K562 (cell line): ENCODE measurements around the gene PIGN. TPM values are rescaled to one million over a fixed set of nuclear protein-coding genes. Genes with fewer than 3 reads are reported as not detected.
A peak's percentile ranks its signal among the peaks of the same experiment; 100 is the strongest.

ENCODE experiments used
- ATAC-seq: fragments of 200-7000 bp; cut with Tn5 transposase; 3 replicates; pipeline ENCODE4 v1.9.1; 2020; ENCODE audit warnings: moderate library complexity
- BruUV-seq: library from RNA; stranded (reverse); fragments of 400-500 nt; replicated peaks from 2 replicates; lab custom pipeline; 2021; lab: Mats Ljungman, UMichigan
- CTCF ChIA-PET: fragments of 300-600 bp; formaldehyde crosslinking; extraction: SDS; loops from one replicate; lab custom pipeline; 2021; ENCODE audit warnings: low intra/inter-chr PET ratio; lab: Yijun Ruan, JAX
- POLR2A ChIA-PET: fragments of 300-600, 350-650 bp; sonication (Branson Sonifier 250); formaldehyde crosslinking; extraction: SDS; loops from one replicate; lab custom pipeline; 2021; ENCODE audit warnings: antibody characterized with exemption, inconsistent platforms; lab: Yijun Ruan, JAX
- DNase-seq, 4 experiments: peaks; one replicate each; pipeline versions ENCODE4 v3.0.0 to v3.0.0-alpha.2; 2011 to 2018; ENCODE audit warnings: low spot score in 3 of 4, mixed read lengths in 3 of 4; ENCODE audit errors: extremely low read depth in 1 of 4
- FAIRE-seq: peaks from 2 replicates; lab custom pipeline; 2011; peaks lifted over from hg19 to GRCh38; lab: Jason Lieb, UNC
- H2AFZ ChIP-seq: 2 replicates; pipeline ENCODE4 v1.6.0; 2011; ENCODE audit warnings: low read depth, low read length, control low read depth, inconsistent platforms
- H3K27ac ChIP-seq: fragments of 200-600 bp; 3 replicates; pipeline ENCODE4 v1.8.0; 2011; ENCODE audit warnings: low read depth, mild to moderate bottlenecking, control low read depth, inconsistent platforms, low read length, moderate library complexity, mixed read lengths; ENCODE audit errors: extremely low read depth
- H3K27me3 ChIP-seq, 2 experiments: fragments of 300-600 bp in 1 of 2; 2 replicates in 1 of 2; 3 replicates in 1 of 2; pipeline versions ENCODE4 v1.6.0 to v1.8.0; 2011; ENCODE audit warnings: inconsistent platforms in 2 of 2, low read length in 2 of 2, mild to moderate bottlenecking in 1 of 2, mixed read lengths in 1 of 2, moderate library complexity in 1 of 2; ENCODE audit not compliant: control insufficient read depth in 2 of 2, insufficient read depth in 2 of 2
- H3K36me3 ChIP-seq: fragments of 300-600 bp; 3 replicates; pipeline ENCODE4 v1.8.0; 2011; ENCODE audit warnings: mild to moderate bottlenecking, low read length, inconsistent platforms; ENCODE audit not compliant: control insufficient read depth, insufficient read depth
- H3K4me1 ChIP-seq, 2 experiments: fragments of 200-600 bp in 1 of 2; replicated peaks in 1 of 2; 2 replicates in 1 of 2; 3 replicates in 1 of 2; pipeline versions ENCODE4 v1.5.1 to v1.8.0; 2011; ENCODE audit warnings: inconsistent platforms in 2 of 2, low read length in 2 of 2, mild to moderate bottlenecking in 1 of 2, mixed read lengths in 1 of 2, moderate library complexity in 1 of 2; ENCODE audit not compliant: control insufficient read depth in 2 of 2, insufficient read depth in 2 of 2
- H3K4me2 ChIP-seq: 2 replicates; pipeline ENCODE4 v1.6.1; 2011; ENCODE audit warnings: low read length, control low read depth, inconsistent platforms, mixed read lengths; ENCODE audit not compliant: insufficient read depth
- H3K4me3 ChIP-seq: fragments of 200-600 bp; sonication (generic), shearing (Covaris generic); 2 replicates; pipeline ENCODE4 v1.5.1; 2016; ENCODE audit warnings: control low read depth, inconsistent platforms
- H3K79me2 ChIP-seq: fragments of 200-600 bp; 3 replicates; pipeline ENCODE4 v1.8.0; 2011; ENCODE audit warnings: low read length, inconsistent platforms; ENCODE audit not compliant: control insufficient read depth, insufficient read depth
- H3K9ac ChIP-seq, 2 experiments: 2 replicates each; pipeline versions ENCODE4 v1.6.0 to v1.6.1; 2011; ENCODE audit warnings: low read depth in 2 of 2, low read length in 2 of 2, control low read depth in 1 of 2, inconsistent platforms in 1 of 2, mild to moderate bottlenecking in 1 of 2, mixed read lengths in 1 of 2; ENCODE audit not compliant: insufficient read depth in 1 of 2
- H3K9me1 ChIP-seq: one replicate; pipeline ENCODE4 v1.6.0; 2011; ENCODE audit warnings: inconsistent platforms, mild to moderate bottlenecking, low read length, moderate library complexity; ENCODE audit not compliant: control insufficient read depth, insufficient read depth
- H3K9me3 ChIP-seq: replicated peaks from 2 replicates; pipeline ENCODE4 v1.5.1; 2011; ENCODE audit warnings: low read depth, low read length, inconsistent platforms; ENCODE audit not compliant: control insufficient read depth, insufficient read depth
- H4K20me1 ChIP-seq: replicated peaks from 2 replicates; pipeline ENCODE4 v1.6.1; 2011; ENCODE audit warnings: low read length, inconsistent platforms, mixed read lengths; ENCODE audit not compliant: control insufficient read depth, insufficient read depth
- EHMT2 ChIP-seq: fragments of 450-650 bp; IDR thresholded peaks from 2 replicates; pipeline ENCODE4 v1.6.1; 2018; ENCODE audit warnings: antibody characterized with exemption
- KDM4B ChIP-seq, 2 experiments: fragments of 450-650 bp in 1 of 2; sonication (generic) in 1 of 2; IDR thresholded peaks; 2 replicates each; pipeline ENCODE4 v1.6.1; 2016 to 2017; ENCODE audit warnings: borderline replicate concordance in 2 of 2, antibody characterized with exemption in 1 of 2, low read depth in 1 of 2, mild to moderate bottlenecking in 1 of 2
- MEIS2 ChIP-seq: fragments of 450-650 bp; IDR thresholded peaks from 2 replicates; pipeline ENCODE4 v1.6.1; 2014; ENCODE audit warnings: mild to moderate bottlenecking; ENCODE audit not compliant: partially characterized antibody
- MTA3 ChIP-seq: fragments of 450-650 bp; formaldehyde crosslinking; IDR thresholded peaks from 2 replicates; pipeline ENCODE4 v1.6.1; 2017; ENCODE audit warnings: mild to moderate bottlenecking, borderline replicate concordance
- TEAD4 ChIP-seq, 2 experiments: sonication (generic) in 1 of 2; formaldehyde crosslinking in 1 of 2; IDR thresholded peaks; 2 replicates each; pipeline versions ENCODE4 v1.6.1 to v1.8.0; 2012 to 2022; ENCODE audit warnings: borderline replicate concordance in 1 of 2, inconsistent platforms in 1 of 2, low read length in 1 of 2, mild to moderate bottlenecking in 1 of 2, missing genetic modification reagents in 1 of 2
- WGBS: fragments of 100-300 bp; shearing (Covaris generic); methylation state at CpG from one replicate; pipeline ENCODE4 v1.1.6; 2016; ENCODE audit warnings: low coverage, mixed read lengths; ENCODE audit not compliant: insufficient coverage; ENCODE audit errors: missing lambda C conversion rate; 5-methylcytosine and 5-hydroxymethylcytosine counted together
- in situ Hi-C: fragments of 300-500 bp; cut with MboI; formaldehyde crosslinking; loops from 4 replicates; pipeline ENCODE4 v1.15.0; 2018; ENCODE audit warnings: inconsistent platforms, mixed read lengths
- intact Hi-C: fragments of 100-400 bp; cut with micrococcal nuclease; formaldehyde crosslinking; loops from 2 replicates; pipeline ENCODE4 v1.14.2; 2022
- polyA plus RNA-seq, 8 experiments: library from polyadenylated mRNA; depleted of rRNA in 4 of 8; stranded (reverse) in 5 of 8; unstranded in 3 of 8; fragments of >200 nt; fragmentation: Nextera tagmentation in 2 of 8; fragmentation: Illumina TruSeq in 1 of 8; extraction: Ambion mirVana in 2 of 8; extraction: Trizol in 1 of 8; gene quantifications; 2 replicates each; pipeline versions ENCODE4 v1.2.1 to v1.2.3, GENCODE V29; 2011 to 2014; ENCODE audit warnings: inconsistent platforms in 1 of 8, missing spikeins in 1 of 8
- total RNA-seq, 7 experiments: library from RNA; depleted of rRNA in 6 of 7; stranded (reverse); fragments of >200 nt in 6 of 7; fragmentation: Illumina TruSeq in 2 of 7; extraction: Trizol in 2 of 7; gene quantifications; 2 replicates each; pipeline versions ENCODE4 v1.2.1 to v1.2.3, GENCODE V29; 2011 to 2021; ENCODE audit warnings: low replicate concordance in 1 of 7
- TF ChIP-seq, protein P1 (sequence below): sonication (generic); IDR thresholded peaks from 2 replicates; pipeline ENCODE4 v1.6.1; 2016
- TF ChIP-seq, protein P2 (sequence below): fragments of 450-650 bp; IDR thresholded peaks from one replicate; pipeline ENCODE4 v1.6.1; 2018; ENCODE audit warnings: mild to moderate bottlenecking, moderate library complexity; ENCODE audit not compliant: partially characterized antibody

PIGN gene
- total and polyA plus RNA-seq, 9 of the 15 experiments (the other 6 are each of a cell fraction or from before 2014, with no cell fraction given) = 9.9 to 25.6 (median 17.3) TPM

DNA sequence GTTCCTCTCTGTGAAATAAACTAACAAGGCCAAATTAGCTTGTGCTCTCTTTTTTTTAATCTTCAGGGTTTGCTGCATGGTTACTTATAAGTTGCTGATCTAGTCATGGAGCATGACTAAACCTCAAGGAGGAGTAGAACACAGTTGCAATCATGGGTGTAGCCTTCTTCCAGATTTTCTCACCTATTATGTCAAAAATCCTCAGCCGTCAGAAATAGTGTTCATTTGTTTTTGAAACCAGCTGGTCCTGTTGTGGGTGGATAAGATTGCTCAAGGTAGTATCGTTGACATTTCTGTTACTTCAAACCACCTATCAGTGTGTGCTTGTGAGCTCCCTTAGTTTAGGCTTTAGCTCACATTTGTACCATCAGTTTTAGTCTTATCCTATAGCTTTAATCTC, 11.4 kb upstream of the PIGN start:
- WGBS = 9% methylated on average over 2 of the region's 2 CpGs
- POLR2A ChIA-PET = no interaction called here
- H3K9me3 ChIP-seq = no peaks in the 10 kb centered on the region
- intact Hi-C loops = no loop called here
- in situ Hi-C loops = loop anchor here (25.0 kb wide), 1 partner anchor 789 kb away; no protein-coding TSS in a partner anchor
- no TSS peak for BruUV-seq
- H3K4me3 ChIP-seq = no peak overlapping the region
- no peaks in the 10 kb centered on the region; the same call in 2 of the 3 replicates for H3K36me3 ChIP-seq
- FAIRE-seq (peak; percentile 42), DNase-seq (peak in 1 of 4 experiments; percentile 9), ATAC-seq (peak; percentile 60)
- H3K4me2 ChIP-seq = no peak overlapping the region
- no peaks in the 10 kb centered on the region for H3K27me3 ChIP-seq
- peaks cover 78% of the 10 kb centered on the region for H3K79me2 ChIP-seq
- no peak overlapping the region for H3K27ac ChIP-seq
- no peaks in the 10 kb centered on the region for H3K4me1 ChIP-seq
- no peak overlapping the region for H2AFZ ChIP-seq
- no peak overlapping the region for H3K9ac ChIP-seq
- H3K9me1 ChIP-seq = no peaks in the 10 kb centered on the region
- CTCF ChIA-PET = no interaction called here
- TF ChIP-seq MEIS2 = no peak
- TF ChIP-seq, protein P1, sequence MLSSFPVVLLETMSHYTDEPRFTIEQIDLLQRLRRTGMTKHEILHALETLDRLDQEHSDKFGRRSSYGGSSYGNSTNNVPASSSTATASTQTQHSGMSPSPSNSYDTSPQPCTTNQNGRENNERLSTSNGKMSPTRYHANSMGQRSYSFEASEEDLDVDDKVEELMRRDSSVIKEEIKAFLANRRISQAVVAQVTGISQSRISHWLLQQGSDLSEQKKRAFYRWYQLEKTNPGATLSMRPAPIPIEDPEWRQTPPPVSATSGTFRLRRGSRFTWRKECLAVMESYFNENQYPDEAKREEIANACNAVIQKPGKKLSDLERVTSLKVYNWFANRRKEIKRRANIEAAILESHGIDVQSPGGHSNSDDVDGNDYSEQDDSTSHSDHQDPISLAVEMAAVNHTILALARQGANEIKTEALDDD = 0 out of 2 replicates have a peak, but pooled peaks have one; percentile 12
- no peaks in the 10 kb centered on the region for H4K20me1 ChIP-seq

GRCh38 chr18:62196980-62197379, 10.1 kb upstream of the PIGN start:
- H3K9me3 ChIP-seq = no peaks in the 10 kb centered on the region
- H4K20me1 ChIP-seq = no peaks in the 10 kb centered on the region
- intact Hi-C loops (no loop called here), in situ Hi-C loops (loop anchor here (25.0 kb wide), 1 partner anchor 790 kb away; no protein-coding TSS in a partner anchor)
- FAIRE-seq = no peak
- ChIA-PET CTCF (no interaction called here), POLR2A (interaction anchor here (0.9 kb wide), 1 partner anchor 10 kb away, joined by 5 read pairs; the partner anchor contains the start of genes PIGN and RELCH)
- no peak for DNase-seq
- H3K79me2 ChIP-seq = peaks cover 81% of the 10 kb centered on the region
- no peaks in the 10 kb centered on the region; the same call in 2 of the 3 replicates for H3K36me3 ChIP-seq
- H3K9ac ChIP-seq = no peak overlapping the region
- no TSS peak for BruUV-seq
- no peaks in the 10 kb centered on the region for H3K27me3 ChIP-seq
- no peak overlapping the region for H2AFZ ChIP-seq
- H3K4me2 ChIP-seq = no peak overlapping the region
- no peaks in the 10 kb centered on the region for H3K9me1 ChIP-seq
- no peak overlapping the region for H3K27ac ChIP-seq
- H3K4me3 ChIP-seq = no peak overlapping the region
- no peaks in the 10 kb centered on the region for H3K4me1 ChIP-seq
- no peak for ATAC-seq
- TF ChIP-seq TEAD4 (IDR thresholded peaks at IDR 0.05; ENCODE audit: low read length) (no peak), TEAD4 (CRISPR knock-in tag; IDR thresholded peaks at IDR 0.05; ENCODE audit: borderline replicate concordance) (no peak), KDM4B (IDR thresholded peaks at IDR 0.05; ENCODE audit: borderline replicate concordance in 2 of 2, low read depth in 1 of 2) (no peak), MTA3 (no peak), EHMT2 (no peak)
- TF ChIP-seq, protein P2, sequence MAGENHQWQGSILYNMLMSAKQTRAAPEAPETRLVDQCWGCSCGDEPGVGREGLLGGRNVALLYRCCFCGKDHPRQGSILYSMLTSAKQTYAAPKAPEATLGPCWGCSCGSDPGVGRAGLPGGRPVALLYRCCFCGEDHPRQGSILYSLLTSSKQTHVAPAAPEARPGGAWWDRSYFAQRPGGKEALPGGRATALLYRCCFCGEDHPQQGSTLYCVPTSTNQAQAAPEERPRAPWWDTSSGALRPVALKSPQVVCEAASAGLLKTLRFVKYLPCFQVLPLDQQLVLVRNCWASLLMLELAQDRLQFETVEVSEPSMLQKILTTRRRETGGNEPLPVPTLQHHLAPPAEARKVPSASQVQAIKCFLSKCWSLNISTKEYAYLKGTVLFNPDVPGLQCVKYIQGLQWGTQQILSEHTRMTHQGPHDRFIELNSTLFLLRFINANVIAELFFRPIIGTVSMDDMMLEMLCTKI = no peak
